Bronchial epithelial cell (primary cell): ENCODE measurements around the gene MKNK2. TPM values are rescaled to one million over a fixed set of nuclear protein-coding genes. Genes with fewer than 3 reads are reported as not detected.

ENCODE experiments used
- DNase-seq: peaks from one replicate; pipeline ENCODE4 v3.0.0-alpha.2; 2010; ENCODE audit warnings: low read depth
- FAIRE-seq: peaks from 2 replicates; lab custom pipeline; 2011; peaks lifted over from hg19 to GRCh38; lab: Jason Lieb, UNC
- H3K27me3 ChIP-seq: 2 replicates; pipeline ENCODE4 v1.5.1; 2011; ENCODE audit warnings: low read length; ENCODE audit not compliant: control insufficient read depth, insufficient read depth
- H3K36me3 ChIP-seq: 2 replicates; pipeline ENCODE4 v1.5.1; 2011; ENCODE audit warnings: low read length; ENCODE audit not compliant: control insufficient read depth, insufficient read depth
- H3K4me3 ChIP-seq: 2 replicates; pipeline ENCODE4 v1.5.1; 2011; ENCODE audit warnings: mild to moderate bottlenecking, low read depth, low read length, control low read depth
- total RNA-seq: library from RNA; depleted of rRNA; stranded (reverse); fragments of >200 nt; gene quantifications from 2 replicates; pipeline ENCODE4 v1.2.1, GENCODE V29; 2014
- TF ChIP-seq, protein P1 (sequence below): IDR thresholded peaks from 2 replicates; pipeline ENCODE4 v1.5.1; 2011; ENCODE audit warnings: mild to moderate bottlenecking, moderate library complexity, low read length, control low read depth, inconsistent platforms; ENCODE audit not compliant: insufficient read depth, severe bottlenecking

Gene MKNK2
- total RNA-seq, 1 donor from 2014 or later = 251 TPM

DNA sequence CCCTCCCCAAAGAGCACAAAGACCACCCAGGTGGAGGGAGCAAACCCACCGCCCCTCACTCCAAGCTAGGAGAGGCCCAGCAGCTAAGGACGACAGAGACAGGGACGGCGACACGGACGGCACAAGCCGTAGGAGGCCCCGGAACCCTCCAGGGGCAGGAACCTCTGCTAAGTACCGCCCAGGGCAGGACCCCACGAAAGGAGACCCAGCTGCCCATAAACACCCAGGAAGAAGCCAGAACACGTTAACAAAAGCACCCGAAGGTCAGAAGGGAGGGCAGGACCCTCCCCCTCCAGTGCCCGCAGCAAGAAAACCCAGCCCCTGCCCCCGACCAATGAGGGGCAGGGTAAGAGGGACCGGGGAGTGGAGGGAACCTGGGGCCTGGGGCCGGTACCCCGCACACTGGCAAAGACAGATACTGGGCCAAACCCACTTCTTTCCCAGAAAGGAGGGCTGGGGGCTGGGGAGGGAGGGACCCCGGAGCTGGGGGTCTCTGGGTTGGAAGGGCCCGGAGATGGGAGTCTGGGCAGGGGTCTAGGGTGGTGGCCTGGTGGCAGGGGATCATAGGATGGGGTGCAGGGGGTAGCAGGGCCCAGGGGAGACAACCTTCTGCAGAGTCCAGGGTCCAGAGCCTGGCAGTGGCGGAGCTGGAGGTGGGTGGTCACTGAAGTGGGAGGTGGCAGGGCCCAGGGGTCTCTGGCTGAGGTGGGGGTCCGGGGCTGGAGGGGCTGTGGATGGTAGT lies 37.9 kb downstream of the MKNK2 start:
- DNase-seq = no peak
- FAIRE-seq = no peak
- peaks cover 4% of the 10 kb centered on the region for H3K36me3 ChIP-seq
- no peaks in the 10 kb centered on the region for H3K27me3 ChIP-seq
- H3K4me3 ChIP-seq = no peak overlapping the region
- TF ChIP-seq, protein P1, sequence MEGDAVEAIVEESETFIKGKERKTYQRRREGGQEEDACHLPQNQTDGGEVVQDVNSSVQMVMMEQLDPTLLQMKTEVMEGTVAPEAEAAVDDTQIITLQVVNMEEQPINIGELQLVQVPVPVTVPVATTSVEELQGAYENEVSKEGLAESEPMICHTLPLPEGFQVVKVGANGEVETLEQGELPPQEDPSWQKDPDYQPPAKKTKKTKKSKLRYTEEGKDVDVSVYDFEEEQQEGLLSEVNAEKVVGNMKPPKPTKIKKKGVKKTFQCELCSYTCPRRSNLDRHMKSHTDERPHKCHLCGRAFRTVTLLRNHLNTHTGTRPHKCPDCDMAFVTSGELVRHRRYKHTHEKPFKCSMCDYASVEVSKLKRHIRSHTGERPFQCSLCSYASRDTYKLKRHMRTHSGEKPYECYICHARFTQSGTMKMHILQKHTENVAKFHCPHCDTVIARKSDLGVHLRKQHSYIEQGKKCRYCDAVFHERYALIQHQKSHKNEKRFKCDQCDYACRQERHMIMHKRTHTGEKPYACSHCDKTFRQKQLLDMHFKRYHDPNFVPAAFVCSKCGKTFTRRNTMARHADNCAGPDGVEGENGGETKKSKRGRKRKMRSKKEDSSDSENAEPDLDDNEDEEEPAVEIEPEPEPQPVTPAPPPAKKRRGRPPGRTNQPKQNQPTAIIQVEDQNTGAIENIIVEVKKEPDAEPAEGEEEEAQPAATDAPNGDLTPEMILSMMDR = no peak

DNA sequence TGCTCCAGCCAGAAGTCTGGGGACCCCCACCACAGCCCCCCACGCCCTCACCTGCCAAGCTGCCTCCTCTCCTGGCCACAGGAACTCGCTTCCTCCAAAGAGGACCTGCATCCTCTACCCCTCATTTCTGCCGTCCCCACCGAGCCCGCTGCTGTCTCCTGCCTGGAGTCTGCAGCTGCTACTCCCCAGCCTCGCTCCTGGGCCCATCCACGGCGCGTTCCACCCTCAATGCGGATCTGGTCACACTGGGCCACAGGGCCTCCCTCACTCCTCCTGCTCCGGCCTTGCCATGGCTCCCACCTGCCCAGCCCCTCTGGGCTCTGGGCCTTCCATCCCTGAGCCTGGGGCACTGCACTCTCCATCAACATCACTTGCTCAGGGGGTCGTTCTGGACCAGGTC lies 39.9 kb downstream of the MKNK2 start:
- FAIRE-seq (no peak), DNase-seq (no peak)
- H3K36me3 ChIP-seq = peaks cover 4% of the 10 kb centered on the region
- no peak overlapping the region for H3K4me3 ChIP-seq
- TF ChIP-seq, protein P1 = no peak
- H3K27me3 ChIP-seq = no peaks in the 10 kb centered on the region

DNA sequence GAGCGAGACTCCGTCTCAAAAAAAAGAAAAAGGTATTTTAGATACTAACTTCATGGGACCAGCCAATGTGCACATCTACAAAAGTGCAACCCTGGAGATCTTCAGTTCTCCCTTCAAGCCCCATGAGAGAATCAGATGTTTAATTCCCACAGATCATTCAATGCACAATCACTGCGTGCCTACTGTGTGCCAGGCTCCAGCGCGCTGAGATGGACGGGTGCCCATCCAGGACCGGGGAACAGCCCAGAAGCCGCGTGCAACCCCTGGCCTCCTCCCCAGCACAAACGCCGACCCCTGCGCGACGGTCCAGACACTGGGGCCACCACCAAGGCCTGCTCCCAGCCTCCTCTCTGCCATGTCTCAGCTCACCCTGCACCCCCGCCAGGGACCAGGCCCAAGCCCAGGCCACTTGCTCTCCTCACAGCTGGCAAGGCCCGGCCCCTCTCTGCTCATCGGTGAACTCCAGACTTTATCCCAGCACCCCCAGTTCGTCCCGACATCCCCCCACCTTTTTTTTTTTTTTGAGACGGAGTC lies 40.8 kb downstream of the MKNK2 start:
- no peak overlapping the region for H3K4me3 ChIP-seq
- TF ChIP-seq, protein P1 = no peak
- FAIRE-seq (no peak), DNase-seq (no peak)
- H3K36me3 ChIP-seq = peaks cover 4% of the 10 kb centered on the region
- H3K27me3 ChIP-seq = no peaks in the 10 kb centered on the region

DNA sequence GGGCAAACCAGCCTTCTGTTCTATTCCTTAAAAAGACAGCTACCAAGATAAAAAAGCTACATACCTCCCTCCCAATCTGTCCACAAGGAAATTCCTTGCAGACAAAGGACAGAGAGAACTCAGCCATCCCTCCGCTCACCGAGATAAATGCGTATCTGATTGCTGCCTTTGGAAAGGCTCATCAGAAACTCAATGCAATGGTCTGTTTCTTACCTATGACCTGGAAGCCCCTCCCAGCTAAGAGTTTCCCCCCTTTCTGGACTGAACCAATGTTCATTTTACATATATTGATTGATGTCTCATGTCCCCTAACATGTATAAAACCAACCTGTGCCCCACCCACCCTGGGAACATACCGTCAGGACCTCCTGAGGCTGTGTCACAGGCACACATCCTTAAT lies 47.2 kb downstream of the MKNK2 start:
- peaks cover 4% of the 10 kb centered on the region for H3K36me3 ChIP-seq
- TF ChIP-seq, protein P1 = no peak
- no peak for DNase-seq

DNA sequence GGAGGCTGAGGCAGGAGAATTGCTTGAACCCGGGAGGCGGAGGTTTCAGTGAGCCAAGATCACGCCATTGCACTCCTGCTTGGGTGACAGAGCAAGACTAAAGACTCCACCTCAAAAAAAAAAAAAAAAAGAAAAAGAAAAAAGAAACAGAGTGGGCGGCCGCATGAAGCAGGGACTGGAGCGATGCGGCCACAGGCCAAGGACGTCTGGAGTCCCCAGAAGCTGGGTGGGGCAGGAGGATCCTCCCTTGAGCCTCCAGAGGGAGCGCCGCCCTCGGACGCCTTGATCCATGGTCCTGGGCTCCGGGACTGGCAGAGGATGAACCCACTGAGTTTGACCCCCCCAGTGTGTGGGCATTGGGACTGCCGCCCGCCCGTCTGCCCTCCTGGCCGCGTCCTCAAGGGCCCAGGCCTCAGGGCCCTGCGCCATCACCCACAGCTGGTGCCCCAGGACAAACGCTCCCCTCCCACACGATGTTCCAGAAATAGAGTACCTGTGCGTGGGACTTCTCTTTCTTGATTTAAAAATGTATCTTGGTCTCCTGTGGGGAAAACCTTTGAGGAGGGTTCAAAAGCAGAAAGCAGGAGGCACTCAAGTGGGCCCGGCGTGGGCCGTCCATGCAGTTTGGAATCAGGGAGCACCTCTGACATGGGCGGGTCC lies 51.1 kb downstream of the MKNK2 start:
- no peaks in the 10 kb centered on the region for H3K27me3 ChIP-seq
- TF ChIP-seq, protein P1 = no peak
- H3K36me3 ChIP-seq = peaks cover 14% of the 10 kb centered on the region
- H3K4me3 ChIP-seq = no peak overlapping the region
- DNase-seq (no peak), FAIRE-seq (no peak)

More for the DNA sequence above, 47.2 kb downstream of the MKNK2 start:
- no peak for FAIRE-seq
- no peak overlapping the region for H3K4me3 ChIP-seq
- H3K27me3 ChIP-seq = no peaks in the 10 kb centered on the region
